ENCODE results near the gene CACNA1H.
"Not testable (repeated sequence)": the region's sequence is repeated elsewhere in the genome, so short reads cannot be mapped to it uniquely, and the experiment has no call there.

DNA sequence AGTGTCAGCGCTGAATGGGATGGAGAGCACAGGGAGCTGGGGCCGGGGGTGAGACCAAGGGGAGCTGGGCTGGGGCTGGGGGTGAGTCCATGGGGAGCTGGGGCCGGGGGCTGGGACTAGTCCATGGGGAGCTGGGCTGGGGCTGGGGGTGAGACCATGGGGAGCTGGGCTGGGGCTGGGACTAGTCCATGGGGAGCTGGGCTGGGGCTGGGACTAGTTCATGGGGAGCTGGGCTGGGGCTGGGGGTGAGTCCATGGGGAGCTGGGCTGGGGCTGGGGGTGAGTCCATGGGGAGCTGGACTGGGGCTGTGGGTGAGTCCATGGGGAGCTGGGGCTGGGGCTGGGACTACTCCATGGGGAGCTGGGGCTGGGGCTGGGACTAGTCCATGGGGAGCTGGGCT is 101.9 kb downstream of the CACNA1H start:
- TF ChIP-seq, protein P1, sequence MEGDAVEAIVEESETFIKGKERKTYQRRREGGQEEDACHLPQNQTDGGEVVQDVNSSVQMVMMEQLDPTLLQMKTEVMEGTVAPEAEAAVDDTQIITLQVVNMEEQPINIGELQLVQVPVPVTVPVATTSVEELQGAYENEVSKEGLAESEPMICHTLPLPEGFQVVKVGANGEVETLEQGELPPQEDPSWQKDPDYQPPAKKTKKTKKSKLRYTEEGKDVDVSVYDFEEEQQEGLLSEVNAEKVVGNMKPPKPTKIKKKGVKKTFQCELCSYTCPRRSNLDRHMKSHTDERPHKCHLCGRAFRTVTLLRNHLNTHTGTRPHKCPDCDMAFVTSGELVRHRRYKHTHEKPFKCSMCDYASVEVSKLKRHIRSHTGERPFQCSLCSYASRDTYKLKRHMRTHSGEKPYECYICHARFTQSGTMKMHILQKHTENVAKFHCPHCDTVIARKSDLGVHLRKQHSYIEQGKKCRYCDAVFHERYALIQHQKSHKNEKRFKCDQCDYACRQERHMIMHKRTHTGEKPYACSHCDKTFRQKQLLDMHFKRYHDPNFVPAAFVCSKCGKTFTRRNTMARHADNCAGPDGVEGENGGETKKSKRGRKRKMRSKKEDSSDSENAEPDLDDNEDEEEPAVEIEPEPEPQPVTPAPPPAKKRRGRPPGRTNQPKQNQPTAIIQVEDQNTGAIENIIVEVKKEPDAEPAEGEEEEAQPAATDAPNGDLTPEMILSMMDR (IDR thresholded peaks at IDR 0.05): not testable (repeated sequence)
- TF ChIP-seq EP300, POLR2A (IDR thresholded peaks at IDR 0.05): not testable (repeated sequence)
